Subcutaneous abdominal adipose tissue (tissue), 5 donors: Measurements from ENCODE around the gene ZER1.
A peak's percentile ranks its signal among the peaks of the same experiment; 100 is the strongest.

Experiments used
- H3K27ac ChIP-seq: one replicate; pipeline ENCODE4 v1.7.0; 2013; ENCODE audit warnings: low read depth, mild to moderate bottlenecking, inconsistent platforms, low read length, moderate library complexity
- H3K27me3 ChIP-seq, 5 donors: one replicate each; pipeline ENCODE4 v1.7.0; 2013; ENCODE audit warnings: low read length in 5 of 5, inconsistent platforms in 1 of 5; ENCODE audit not compliant: control insufficient read depth in 5 of 5, insufficient read depth in 4 of 5
- H3K36me3 ChIP-seq, 5 donors: one replicate each; pipeline ENCODE4 v1.7.0; 2013; ENCODE audit warnings: low read length in 5 of 5; ENCODE audit not compliant: control insufficient read depth in 5 of 5, insufficient read depth in 5 of 5
- H3K4me1 ChIP-seq, 5 donors: one replicate each; pipeline ENCODE4 v1.7.0; 2013; ENCODE audit warnings: low read length in 5 of 5, mild to moderate bottlenecking in 3 of 5, moderate library complexity in 1 of 5; ENCODE audit not compliant: control insufficient read depth in 5 of 5, insufficient read depth in 5 of 5
- H3K4me3 ChIP-seq, 5 donors: one replicate each; pipeline ENCODE4 v1.7.0; 2013; ENCODE audit warnings: low read length in 5 of 5, low read depth in 1 of 5
- H3K9ac ChIP-seq, 5 donors: one replicate each; pipeline ENCODE4 v1.7.0; 2013; ENCODE audit warnings: low read length in 5 of 5, mild to moderate bottlenecking in 4 of 5, moderate library complexity in 3 of 5
- H3K9me3 ChIP-seq, 5 donors: one replicate each; pipeline ENCODE4 v1.7.0; 2013; ENCODE audit warnings: low read length in 5 of 5; ENCODE audit not compliant: control insufficient read depth in 5 of 5
- donor health status: healthy.
- donor health status: healthy.
- donor health status: healthy.
- donor health status: healthy.
- donor health status: healthy.

ZER1 gene

DNA sequence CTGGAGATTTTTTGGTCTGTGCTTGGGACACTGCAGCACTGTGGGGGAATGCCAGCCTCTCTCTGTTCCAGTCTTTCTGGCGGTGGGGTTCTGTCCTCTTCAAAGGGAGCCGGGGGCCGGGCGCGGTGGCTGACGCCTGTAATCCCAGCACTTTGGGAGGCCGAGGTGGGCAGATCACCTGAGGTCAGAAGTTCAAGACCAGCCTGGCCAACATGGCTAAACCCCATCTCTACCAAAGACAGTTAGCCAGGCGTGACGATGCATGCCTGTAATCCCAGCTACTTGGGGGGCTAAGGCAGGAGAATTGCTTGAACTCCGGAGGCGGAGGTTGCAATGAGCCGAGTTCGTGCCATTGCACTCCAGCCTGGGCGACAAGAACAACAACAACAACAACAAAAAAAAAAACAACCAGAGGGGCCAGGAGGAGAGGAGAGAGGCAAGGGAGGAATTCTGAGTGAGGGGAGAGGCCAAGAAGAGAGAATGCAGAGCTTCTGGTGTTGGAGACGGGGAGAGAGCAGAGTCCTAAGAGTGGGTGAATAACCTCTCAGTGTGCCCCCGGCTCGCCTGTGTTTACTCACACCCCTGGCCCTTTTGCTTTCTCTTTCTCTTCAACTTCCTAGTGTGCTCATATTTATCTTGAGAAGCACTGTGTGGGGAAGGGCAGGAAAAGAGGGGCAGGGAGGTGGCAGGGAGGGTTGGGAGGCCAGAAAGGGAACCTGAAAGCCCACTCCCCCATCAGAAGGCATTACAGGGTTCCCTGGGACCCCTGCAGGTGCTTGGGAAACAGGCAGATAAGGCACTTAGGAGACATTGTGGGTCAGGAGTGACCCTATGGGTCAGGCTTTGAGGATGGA, 85.9 kb downstream of the ZER1 start:
- H3K27ac ChIP-seq: no peak overlapping the region
- H3K36me3 ChIP-seq: no peaks in the 10 kb centered on the region
- no peaks in the 10 kb centered on the region for H3K9me3 ChIP-seq
- no peaks in the 10 kb centered on the region for H3K27me3 ChIP-seq
- H3K9ac ChIP-seq: peak overlapping the region in 2 of 5 donors; percentile 17 to 39
- peaks cover 2 to 51% (median 36%) of the 10 kb centered on the region in 5 donors for H3K4me1 ChIP-seq
- H3K4me3 ChIP-seq: peak overlapping the region in 2 of 5 donors; percentile 11 to 47

DNA sequence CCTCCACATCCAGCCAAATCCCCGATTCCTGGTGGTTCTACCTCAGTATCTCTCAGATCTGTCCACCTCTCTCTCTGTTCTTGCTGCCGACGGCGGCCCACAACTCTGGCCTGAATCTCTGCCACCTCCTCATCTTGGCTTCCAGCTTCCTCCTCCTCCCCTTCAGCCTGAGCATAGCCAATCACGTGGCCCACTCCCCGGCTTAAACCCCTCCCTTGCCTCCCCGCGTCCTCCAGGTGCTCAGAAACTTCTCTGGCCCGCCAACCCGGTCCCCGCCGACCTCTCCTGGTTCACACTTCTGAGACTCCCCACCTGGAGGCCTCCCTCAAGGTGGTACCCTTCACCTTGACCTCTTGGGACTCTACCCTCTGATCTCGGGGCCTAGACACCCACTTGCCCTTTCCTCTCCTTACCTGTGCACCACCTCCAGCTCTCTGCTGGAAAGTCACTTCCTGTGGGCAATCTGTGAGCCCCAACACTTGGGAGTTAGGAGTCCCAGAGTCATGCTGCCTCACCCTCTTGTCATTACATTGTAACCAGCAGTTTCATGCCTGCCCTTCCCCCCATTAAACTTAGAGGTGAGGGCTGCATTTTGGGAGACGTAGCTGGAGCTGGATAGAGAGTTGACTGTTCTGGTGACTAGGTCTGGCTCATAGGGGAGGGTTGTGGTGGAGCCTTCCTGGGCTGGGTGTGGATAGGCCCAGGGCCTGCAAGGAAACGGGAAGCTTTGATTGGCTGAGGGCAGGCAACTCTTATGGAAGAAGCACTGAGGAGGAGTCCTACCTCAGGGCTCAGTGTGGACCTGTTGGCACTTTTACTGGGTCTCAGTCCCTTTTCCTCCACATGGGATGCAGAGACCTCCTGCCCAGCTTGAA, 87.2 kb downstream of the ZER1 start:
- Histone ChIP-seq H3K36me3 (no peaks in the 10 kb centered on the region), H3K27ac (peak overlapping the region; percentile 65), H3K9me3 (no peaks in the 10 kb centered on the region), H3K4me1 (peaks cover 2 to 43% (median 28%) of the 10 kb centered on the region in 5 donors), H3K4me3 (peak overlapping the region; percentile 57 to 80 (median 77)), H3K9ac (peak overlapping the region; percentile 54 to 95 (median 81)), H3K27me3 (no peaks in the 10 kb centered on the region)

DNA sequence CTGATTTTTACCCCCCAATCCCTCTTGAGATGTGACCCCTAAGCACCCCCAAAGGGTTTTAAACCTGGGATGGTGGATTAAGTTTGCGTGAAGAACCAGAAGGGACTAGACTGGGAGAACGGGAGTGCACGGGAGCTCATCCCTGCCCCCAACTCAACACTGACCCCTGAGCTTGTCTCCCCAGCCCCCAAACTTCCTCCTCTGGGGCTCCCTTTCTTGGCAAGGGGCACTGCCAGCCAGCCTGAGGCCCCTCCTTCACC, 87.7 kb downstream of the ZER1 start:
- Histone ChIP-seq H3K4me3 (peak overlapping the region; percentile 57 to 80 (median 77)), H3K36me3 (no peaks in the 10 kb centered on the region), H3K27ac (peak overlapping the region; percentile 65), H3K9ac (peak overlapping the region; percentile 54 to 95 (median 81)), H3K4me1 (peaks cover 2 to 43% (median 28%) of the 10 kb centered on the region in 5 donors), H3K27me3 (no peaks in the 10 kb centered on the region), H3K9me3 (no peaks in the 10 kb centered on the region)

DNA sequence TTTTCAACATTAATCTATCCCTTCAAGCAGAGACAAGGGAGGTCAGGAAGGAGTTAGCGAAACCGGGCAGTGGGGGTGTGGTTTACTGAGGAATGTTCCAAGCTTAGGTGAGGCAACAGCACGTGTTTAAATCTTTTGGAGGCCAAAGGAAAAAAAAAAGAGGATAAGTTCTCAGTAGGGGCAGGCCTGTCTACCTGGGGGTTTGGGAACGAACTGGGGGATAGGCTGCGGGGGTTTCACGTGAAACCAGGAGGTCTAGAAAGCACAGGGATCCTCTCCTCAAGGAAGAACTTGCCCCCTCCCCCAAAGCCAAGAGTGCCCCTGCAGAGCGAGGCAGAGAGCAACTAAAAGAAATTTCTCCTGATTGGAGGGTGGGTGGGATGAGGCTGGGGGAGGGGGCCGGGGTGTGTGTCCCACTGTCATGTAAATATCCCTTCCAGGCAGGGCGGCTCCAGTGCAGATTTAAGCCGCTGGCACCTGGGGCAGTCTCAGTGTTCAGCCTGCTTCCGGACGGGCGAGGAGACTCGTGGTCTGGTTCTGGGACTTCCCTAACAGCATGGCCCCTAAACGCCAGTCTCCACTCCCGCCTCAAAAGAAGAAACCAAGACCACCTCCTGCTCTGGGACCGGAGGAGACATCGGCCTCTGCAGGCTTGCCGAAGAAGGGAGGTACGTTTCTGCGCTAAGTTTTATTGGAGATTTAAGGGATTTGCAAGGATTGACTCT, 88.2 kb downstream of the ZER1 start:
- H3K9ac ChIP-seq: peak overlapping the region; percentile 54 to 95 (median 81)
- no peaks in the 10 kb centered on the region for H3K27me3 ChIP-seq
- peak overlapping the region; percentile 57 to 80 (median 77) for H3K4me3 ChIP-seq
- peak overlapping the region; percentile 65 for H3K27ac ChIP-seq
- peaks cover 1 to 40% (median 26%) of the 10 kb centered on the region in 5 donors for H3K4me1 ChIP-seq
- H3K36me3 ChIP-seq: no peaks in the 10 kb centered on the region
- no peaks in the 10 kb centered on the region for H3K9me3 ChIP-seq
